GM18861 (cell line): ENCODE data around the gene DPYD.
A peak's percentile ranks its signal among the peaks of the same experiment; 100 is the strongest.
"Not testable (repeated sequence)": the region's sequence is repeated elsewhere in the genome, so short reads cannot be mapped to it uniquely, and the experiment has no call there.

Experiments
- ATAC-seq: cut with Tn5 transposase; IDR thresholded peaks from one replicate; pipeline ENCODE4 v1.9.1; 2021; ENCODE audit not compliant: unreplicated experiment

Gene DPYD

GRCh38 chr1:97245026-97245425 is 675.8 kb downstream of the DPYD start:
- ATAC-seq: no peak

GRCh38 chr1:97243973-97244560 is 676.8 kb downstream of the DPYD start:
- peak; percentile 69 for ATAC-seq

- no peak for ATAC-seq
Measured at GRCh38 chr1:97238816-97239215, 682.0 kb downstream of the DPYD start.

- not testable (repeated sequence) for ATAC-seq
Measured at GRCh38 chr1:97231354-97231753, 689.5 kb downstream of the DPYD start.

GRCh38 chr1:97212671-97213070 is 708.2 kb downstream of the DPYD start:
- ATAC-seq: no peak

- no peak for ATAC-seq
Measured at GRCh38 chr1:97210307-97210706, 710.5 kb downstream of the DPYD start.

GRCh38 chr1:97209381-97209957 is 711.4 kb downstream of the DPYD start:
- ATAC-seq: no peak

- no peak for ATAC-seq
Measured at GRCh38 chr1:97207868-97208267, 713.0 kb downstream of the DPYD start.

GRCh38 chr1:97204468-97204867 is 716.4 kb downstream of the DPYD start:
- no peak for ATAC-seq

GRCh38 chr1:97202481-97203380 is 718.1 kb downstream of the DPYD start:
- ATAC-seq: no peak

GRCh38 chr1:97201641-97202040 is 719.2 kb downstream of the DPYD start:
- ATAC-seq: no peak

GRCh38 chr1:97200595-97200994 is 720.2 kb downstream of the DPYD start:
- ATAC-seq: no peak

GRCh38 chr1:97196825-97197516 is 723.9 kb downstream of the DPYD start:
- no peak for ATAC-seq

GRCh38 chr1:97192872-97193572 is 727.8 kb downstream of the DPYD start:
- ATAC-seq: no peak

GRCh38 chr1:97190326-97190725 is 730.5 kb downstream of the DPYD start:
- no peak for ATAC-seq

GRCh38 chr1:97186381-97186780 is 734.5 kb downstream of the DPYD start:
- ATAC-seq: no peak

- ATAC-seq: no peak
Measured at GRCh38 chr1:97174039-97174704, 746.7 kb downstream of the DPYD start.

GRCh38 chr1:97170300-97170699 is 750.5 kb downstream of the DPYD start:
- no peak for ATAC-seq

- ATAC-seq: no peak
Measured at GRCh38 chr1:97168056-97168455, 752.8 kb downstream of the DPYD start.

GRCh38 chr1:97167246-97167645 is 753.6 kb downstream of the DPYD start:
- ATAC-seq: no peak
